ENCODE measurements around the gene MGAT4B. TPM values are rescaled to one million over a fixed set of nuclear protein-coding genes. Genes with fewer than 3 reads are reported as not detected.

MGAT4B gene
- total RNA-seq, 1 experiment from 2014 or later, result 217 TPM

DNA sequence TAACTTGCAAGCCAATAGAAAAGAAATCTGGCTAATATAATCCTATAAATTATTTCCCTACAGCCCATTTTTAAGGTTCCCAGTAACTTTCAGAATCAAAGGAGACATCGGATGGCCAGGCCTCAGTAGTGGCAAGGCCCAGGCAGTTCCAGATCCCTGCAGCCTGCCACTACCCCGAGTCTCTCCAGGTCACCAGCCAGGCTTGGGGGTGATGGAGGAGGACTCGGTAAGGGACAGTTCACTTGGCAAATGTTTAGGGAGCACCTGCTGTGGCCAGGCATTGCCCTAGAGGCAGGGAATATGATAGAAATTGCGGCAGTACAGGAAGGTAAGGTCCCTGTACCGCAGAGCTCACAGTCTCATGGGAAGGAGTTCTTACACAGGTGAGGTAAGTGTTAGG, 28.1 kb downstream of the MGAT4B start:
- Histone ChIP-seq H3K4me3 (ENCODE audit: low read depth, low read length) (no peak overlapping the region), H3K9me3 (no peaks in the 10 kb centered on the region), H3K27me3 (replicated peaks; ENCODE audit: control insufficient read depth, insufficient read depth, low read length) (no peaks in the 10 kb centered on the region), H3K36me3 (ENCODE audit: control insufficient read depth, insufficient read depth, low read length) (no peaks in the 10 kb centered on the region; the same call in 1 of the 2 replicates), H3K4me1 (no peaks in the 10 kb centered on the region)
- H3K4me3 Mint-ChIP-seq (ENCODE audit: unreplicated experiment), result no peak overlapping the region
- POLR2A ChIA-PET, result no interaction called here
- no TSS peak for BruUV-seq (replicated peaks)
- no peaks in the 10 kb centered on the region for H3K9me3 Mint-ChIP-seq (ENCODE audit: unreplicated experiment)
- no peak for DNase-seq
- H3K27ac Mint-ChIP-seq (ENCODE audit: unreplicated experiment), result no peak overlapping the region
- H3K4me1 Mint-ChIP-seq (ENCODE audit: low read depth, unreplicated experiment), result no peaks in the 10 kb centered on the region
- CTCF ChIA-PET, result no interaction called here
- no peaks in the 10 kb centered on the region for H3K27me3 Mint-ChIP-seq (ENCODE audit: insufficient read depth, unreplicated experiment)
- intact Hi-C loops (cut with micrococcal nuclease; ENCODE audit: unreplicated experiment), result no loop called here
- TF ChIP-seq CTCF (IDR thresholded peaks at IDR 0.05; ENCODE audit: insufficient read depth in 1 of 2, low read depth in 1 of 2, low read length in 1 of 2, severe bottlenecking in 1 of 2, unreplicated experiment in 1 of 2), result no peak
- H3K36me3 Mint-ChIP-seq (ENCODE audit: insufficient read depth, unreplicated experiment), result peaks cover 65% of the 10 kb centered on the region

DNA sequence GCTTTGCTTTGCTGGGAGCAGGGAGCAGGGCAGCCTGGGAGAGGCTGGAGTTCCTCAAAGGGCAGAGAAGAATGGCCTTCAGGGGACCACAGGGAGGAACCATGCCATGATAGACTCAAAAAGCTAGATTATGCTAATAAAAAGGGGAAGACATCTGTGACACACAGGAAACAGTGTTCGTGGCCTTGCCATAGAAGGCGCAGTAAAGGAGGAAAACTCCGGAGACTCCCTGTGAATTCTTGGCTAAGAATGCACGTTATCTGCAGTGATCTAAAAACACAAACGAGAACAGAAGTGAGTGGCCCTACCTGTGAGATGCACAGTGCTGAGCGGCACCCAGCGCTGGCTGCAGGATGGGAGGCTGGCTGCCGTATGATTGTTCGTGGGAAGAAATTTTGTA, 28.8 kb downstream of the MGAT4B start:
- ChIA-PET CTCF (interaction anchor here (0.7 kb wide), 1 partner anchor 15 kb away, joined by 3 read pairs; no protein-coding TSS in a partner anchor), POLR2A (no interaction called here)
- BruUV-seq (replicated peaks), result no TSS peak
- Mint-ChIP-seq H3K36me3 (ENCODE audit: insufficient read depth, unreplicated experiment) (peaks cover 72% of the 10 kb centered on the region), H3K27me3 (ENCODE audit: insufficient read depth, unreplicated experiment) (no peaks in the 10 kb centered on the region), H3K4me3 (ENCODE audit: unreplicated experiment) (no peak overlapping the region), H3K9me3 (ENCODE audit: unreplicated experiment) (no peaks in the 10 kb centered on the region), H3K4me1 (ENCODE audit: low read depth, unreplicated experiment) (no peaks in the 10 kb centered on the region), H3K27ac (ENCODE audit: unreplicated experiment) (no peak overlapping the region)
- intact Hi-C loops (cut with micrococcal nuclease; ENCODE audit: unreplicated experiment), result no loop called here
- H3K9me3 ChIP-seq, result no peaks in the 10 kb centered on the region
- H3K4me3 ChIP-seq (ENCODE audit: low read depth, low read length), result no peak overlapping the region
- no peaks in the 10 kb centered on the region for H3K27me3 ChIP-seq (replicated peaks; ENCODE audit: control insufficient read depth, insufficient read depth, low read length)
- TF ChIP-seq CTCF (IDR thresholded peaks at IDR 0.05; ENCODE audit: insufficient read depth in 1 of 2, low read depth in 1 of 2, low read length in 1 of 2, severe bottlenecking in 1 of 2, unreplicated experiment in 1 of 2), result no peak
- no peaks in the 10 kb centered on the region for H3K4me1 ChIP-seq
- no peak for DNase-seq
- H3K36me3 ChIP-seq (ENCODE audit: control insufficient read depth, insufficient read depth, low read length), result no peaks in the 10 kb centered on the region; the same call in 1 of the 2 replicates

GRCh38 chr5:179777456-179777855, 29.2 kb downstream of the MGAT4B start:
- H3K27ac Mint-ChIP-seq (ENCODE audit: unreplicated experiment), result no peak overlapping the region

More at GRCh38 chr5:179777456-179777855, 29.2 kb downstream of the MGAT4B start:
- no TSS peak for BruUV-seq (replicated peaks)
- Histone ChIP-seq H3K4me1 (no peaks in the 10 kb centered on the region), H3K9me3 (no peaks in the 10 kb centered on the region), H3K27me3 (replicated peaks; ENCODE audit: control insufficient read depth, insufficient read depth, low read length) (no peaks in the 10 kb centered on the region), H3K4me3 (ENCODE audit: low read depth, low read length) (no peak overlapping the region), H3K36me3 (ENCODE audit: control insufficient read depth, insufficient read depth, low read length) (no peaks in the 10 kb centered on the region; the same call in 1 of the 2 replicates)
- no peak for TF ChIP-seq CTCF (IDR thresholded peaks at IDR 0.05; ENCODE audit: insufficient read depth in 1 of 2, low read depth in 1 of 2, low read length in 1 of 2, severe bottlenecking in 1 of 2, unreplicated experiment in 1 of 2)
- Mint-ChIP-seq H3K9me3 (ENCODE audit: unreplicated experiment) (no peaks in the 10 kb centered on the region), H3K36me3 (ENCODE audit: insufficient read depth, unreplicated experiment) (peaks cover 74% of the 10 kb centered on the region), H3K4me1 (ENCODE audit: low read depth, unreplicated experiment) (no peaks in the 10 kb centered on the region), H3K4me3 (ENCODE audit: unreplicated experiment) (no peak overlapping the region), H3K27me3 (ENCODE audit: insufficient read depth, unreplicated experiment) (no peaks in the 10 kb centered on the region)
- intact Hi-C loops (cut with micrococcal nuclease; ENCODE audit: unreplicated experiment), result no loop called here
- DNase-seq, result no peak
- CTCF ChIA-PET, result interaction anchor here (0.7 kb wide), 1 partner anchor 15 kb away, joined by 3 read pairs; no protein-coding TSS in a partner anchor
- POLR2A ChIA-PET, result no interaction called here
